HepG2 (cell line): ENCODE results near the gene WNT3A. TPM values are rescaled to one million over a fixed set of nuclear protein-coding genes. Genes with fewer than 3 reads are reported as not detected.
A peak's percentile ranks its signal among the peaks of the same experiment; 100 is the strongest.

Source experiments
- ARHGAP35 ChIP-seq: sonication (generic); formaldehyde crosslinking; IDR thresholded peaks from 2 replicates; pipeline ENCODE4 v1.9.0; 2022; ENCODE audit warnings: mild to moderate bottlenecking, inconsistent platforms, moderate library complexity, missing genetic modification reagents, borderline replicate concordance
- CAMTA2 ChIP-seq: sonication (generic); formaldehyde crosslinking; IDR thresholded peaks from 2 replicates; pipeline ENCODE4 v1.4.0; 2020; ENCODE audit warnings: mild to moderate bottlenecking, missing genetic modification reagents, borderline replicate concordance
- EEA1 ChIP-seq: sonication (generic); formaldehyde crosslinking; IDR thresholded peaks from 2 replicates; pipeline ENCODE4 v1.5.1; 2020; ENCODE audit warnings: mild to moderate bottlenecking, missing genetic modification reagents, borderline replicate concordance
- ESRRA ChIP-seq: sonication (generic); formaldehyde crosslinking; IDR thresholded peaks from 2 replicates; pipeline ENCODE4 v1.5.1; 2020; ENCODE audit warnings: mild to moderate bottlenecking, low read depth, missing genetic modification reagents
- GLI4 ChIP-seq: sonication (generic); formaldehyde crosslinking; IDR thresholded peaks from 2 replicates; pipeline ENCODE4 v1.5.1; 2020; ENCODE audit warnings: missing genetic modification reagents, mild to moderate bottlenecking, moderate library complexity, borderline replicate concordance
- IKZF4 ChIP-seq: sonication (generic); formaldehyde crosslinking; IDR thresholded peaks from 2 replicates; pipeline ENCODE4 v1.5.1; 2020; ENCODE audit warnings: borderline replicate concordance, mild to moderate bottlenecking, low read depth, missing genetic modification reagents; ENCODE audit errors: not compliant biosample characterization
- JARID2 ChIP-seq: sonication (generic); formaldehyde crosslinking; IDR thresholded peaks from 2 replicates; pipeline ENCODE4 v1.8.1; 2023; ENCODE audit warnings: missing genetic modification reagents, inconsistent platforms; ENCODE audit not compliant: insufficient replicate concordance
- KDM5B ChIP-seq: sonication (generic); formaldehyde crosslinking; IDR thresholded peaks from 2 replicates; pipeline ENCODE4 v1.4.0; 2020; ENCODE audit warnings: missing genetic modification reagents, mild to moderate bottlenecking, borderline replicate concordance
- KMT2B ChIP-seq: IDR thresholded peaks from 2 replicates; pipeline ENCODE4 v1.6.1; 2016; ENCODE audit warnings: missing genetic modification reagents, missing compliant biosample characterization
- RBFOX2 ChIP-seq: fragments of 200-400 bp; formaldehyde crosslinking; IDR thresholded peaks from 2 replicates; pipeline ENCODE4 v1.6.1; 2017; ENCODE audit warnings: low read depth, mild to moderate bottlenecking, low read length
- ZFP41 ChIP-seq: sonication (generic); formaldehyde crosslinking; IDR thresholded peaks from 2 replicates; pipeline ENCODE4 v1.4.0; 2020; ENCODE audit warnings: mild to moderate bottlenecking, missing genetic modification reagents, borderline replicate concordance
- ZNF264 ChIP-seq: sonication (generic); formaldehyde crosslinking; IDR thresholded peaks from 2 replicates; pipeline ENCODE4 v1.4.0; 2020; ENCODE audit warnings: missing genetic modification reagents
- ZNF556 ChIP-seq: sonication (generic); formaldehyde crosslinking; IDR thresholded peaks from 2 replicates; pipeline ENCODE4 v1.4.0; 2020; ENCODE audit warnings: mild to moderate bottlenecking, missing genetic modification reagents, borderline replicate concordance
- ZNF567 ChIP-seq: sonication (generic); formaldehyde crosslinking; IDR thresholded peaks from 2 replicates; pipeline ENCODE4 v1.8.1; 2023; ENCODE audit warnings: mild to moderate bottlenecking, missing genetic modification reagents, borderline replicate concordance
- ZNF761 ChIP-seq: sonication (generic); formaldehyde crosslinking; conservative IDR thresholded peaks from 2 replicates; pipeline ENCODE4 v1.4.0; 2020; ENCODE audit warnings: mild to moderate bottlenecking, missing genetic modification reagents
- ZNF775 ChIP-seq: sonication (generic); formaldehyde crosslinking; IDR thresholded peaks from 2 replicates; pipeline ENCODE4 v1.4.0; 2020; ENCODE audit warnings: missing genetic modification reagents, mild to moderate bottlenecking, moderate library complexity, borderline replicate concordance
- polyA plus RNA-seq, 8 experiments: library from polyadenylated mRNA; depleted of rRNA in 3 of 8; stranded (reverse) in 7 of 8; unstranded in 1 of 8; fragments of >200 nt; fragmentation: Illumina TruSeq in 4 of 8; extraction: Trizol in 4 of 8; gene quantifications; 2 replicates each; pipeline versions ENCODE4 v1.2.1 to v1.2.3, GENCODE V29; 2011 to 2016; ENCODE audit warnings: low read depth in 4 of 8, missing spikeins in 1 of 8, mixed read lengths in 1 of 8; ENCODE audit not compliant: insufficient read depth in 1 of 8
- total RNA-seq, 5 experiments: library from RNA; depleted of rRNA; stranded (reverse); fragments of >200 nt; fragmentation: Illumina TruSeq; extraction: Trizol; gene quantifications; 2 replicates each; pipeline ENCODE4 v1.2.3, GENCODE V29; 2016; ENCODE audit warnings: low read depth in 1 of 5
- TF ChIP-seq, protein P1 (sequence below): sonication (generic); formaldehyde crosslinking; IDR thresholded peaks from 2 replicates; pipeline ENCODE4 v1.4.0; 2020; ENCODE audit warnings: mild to moderate bottlenecking, missing genetic modification reagents
- TF ChIP-seq, protein P2 (sequence below), 2 experiments: fragments of 450-650 bp in 1 of 2; sonication (generic) in 1 of 2; formaldehyde crosslinking; IDR thresholded peaks; 2 replicates each; pipeline versions ENCODE4 v1.5.0 to v1.8.0; 2020 to 2022; ENCODE audit warnings: mild to moderate bottlenecking in 1 of 2, missing genetic modification reagents in 1 of 2
- TF ChIP-seq, protein P3 (sequence below): sonication (generic); formaldehyde crosslinking; IDR thresholded peaks from 2 replicates; pipeline ENCODE4 v1.4.0; 2020; ENCODE audit warnings: missing genetic modification reagents
- TF ChIP-seq, protein P4 (sequence below): sonication (generic); formaldehyde crosslinking; IDR thresholded peaks from 2 replicates; pipeline ENCODE4 v1.4.0; 2020; ENCODE audit warnings: missing genetic modification reagents
- TF ChIP-seq, protein P5 (sequence below): sonication (generic); formaldehyde crosslinking; IDR thresholded peaks from 2 replicates; pipeline ENCODE4 v1.8.0; 2022; ENCODE audit warnings: mild to moderate bottlenecking, missing genetic modification reagents, moderate library complexity

Gene WNT3A
- total and polyA plus RNA-seq, 2 of the 13 experiments (the other 11 are each of a cell fraction or from before 2014, with no cell fraction given) = not detected

DNA sequence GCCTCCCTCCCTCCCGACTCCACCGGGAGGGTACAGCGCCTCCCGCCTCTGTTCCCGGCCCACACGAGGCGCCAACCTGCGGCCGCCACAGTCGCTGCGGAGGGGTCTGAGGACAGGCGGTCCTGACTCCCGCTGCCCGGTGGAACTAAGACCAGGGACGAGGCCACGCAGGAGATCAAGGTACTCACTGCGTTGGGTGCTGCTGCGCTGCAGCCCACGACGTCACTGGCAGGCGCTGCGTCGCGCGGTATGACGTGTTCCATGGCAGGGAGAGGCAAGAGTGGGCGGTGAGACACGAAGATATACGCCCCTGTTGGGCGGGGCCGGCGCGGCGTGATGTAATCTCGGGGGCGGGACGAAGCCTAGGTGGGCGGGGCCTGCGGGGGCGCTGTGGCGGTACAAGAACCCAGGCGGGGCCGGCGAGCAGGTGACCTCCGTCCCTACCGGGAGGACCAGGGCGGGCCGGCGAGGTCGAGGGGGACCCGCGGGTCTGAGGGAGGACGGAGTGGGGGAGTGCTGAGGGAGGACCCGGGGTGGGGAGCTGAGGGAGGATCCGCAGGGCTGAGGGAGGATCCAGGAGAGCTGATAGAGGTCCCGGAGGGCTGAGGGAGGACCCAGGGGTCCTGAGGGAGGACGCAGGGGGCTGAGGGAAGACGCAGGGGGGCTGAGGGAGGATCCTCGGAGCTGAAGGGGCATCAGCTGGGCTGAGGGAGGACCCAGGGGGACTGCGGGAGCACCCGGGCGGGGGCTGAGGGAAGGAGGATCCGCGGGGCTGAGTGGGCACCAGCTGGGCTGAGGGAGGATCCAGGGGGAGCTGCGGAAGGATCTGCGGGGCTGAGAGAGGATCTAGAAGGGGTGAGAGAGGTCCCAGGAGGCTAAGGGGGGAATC, 102.5 kb downstream of the WNT3A start, which contains the start of gene MRPL55 (continued):
- TF ChIP-seq ZNF556 (CRISPR knock-in tag) (no peak; the same call in none of the 2 replicates), EEA1 (CRISPR knock-in tag) (peak; percentile 73; the same call in 1 of the 2 replicates), GLI4 (0 out of 2 replicates have a peak, but pooled peaks have one; percentile 71), JARID2 (CRISPR knock-in tag) (peak; percentile 63), IKZF4 (CRISPR knock-in tag) (peak; percentile 79), ZNF567 (CRISPR knock-in tag) (no peak), ZNF264 (CRISPR knock-in tag) (0 out of 2 replicates have a peak, but pooled peaks have one; percentile 56), CAMTA2 (CRISPR knock-in tag) (no peak), ZNF775 (CRISPR knock-in tag) (no peak), ZFP41 (no peak; the same call in 1 of the 2 replicates), RBFOX2 (peak; percentile 91), KDM5B (CRISPR knock-in tag) (no peak), KMT2B (CRISPR knock-in tag) (peak; percentile 92), ESRRA (CRISPR knock-in tag) (0 out of 2 replicates have a peak, but pooled peaks have one; percentile 49), ARHGAP35 (CRISPR knock-in tag) (no peak; the same call in 1 of the 2 replicates), ZNF761 (CRISPR knock-in tag) (0 out of 2 replicates have a peak, but pooled peaks have one; percentile 66)
- TF ChIP-seq, protein P1, sequence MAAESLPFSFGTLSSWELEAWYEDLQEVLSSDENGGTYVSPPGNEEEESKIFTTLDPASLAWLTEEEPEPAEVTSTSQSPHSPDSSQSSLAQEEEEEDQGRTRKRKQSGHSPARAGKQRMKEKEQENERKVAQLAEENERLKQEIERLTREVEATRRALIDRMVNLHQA (CRISPR knock-in tag) = no peak
- TF ChIP-seq, protein P2, sequence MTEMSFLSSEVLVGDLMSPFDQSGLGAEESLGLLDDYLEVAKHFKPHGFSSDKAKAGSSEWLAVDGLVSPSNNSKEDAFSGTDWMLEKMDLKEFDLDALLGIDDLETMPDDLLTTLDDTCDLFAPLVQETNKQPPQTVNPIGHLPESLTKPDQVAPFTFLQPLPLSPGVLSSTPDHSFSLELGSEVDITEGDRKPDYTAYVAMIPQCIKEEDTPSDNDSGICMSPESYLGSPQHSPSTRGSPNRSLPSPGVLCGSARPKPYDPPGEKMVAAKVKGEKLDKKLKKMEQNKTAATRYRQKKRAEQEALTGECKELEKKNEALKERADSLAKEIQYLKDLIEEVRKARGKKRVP (CRISPR knock-in tag; IDR thresholded peaks at IDR 0.05) = peak in 1 of 2 experiments; percentile 91; a peak in 2 of 4 replicates
- TF ChIP-seq, protein P3, sequence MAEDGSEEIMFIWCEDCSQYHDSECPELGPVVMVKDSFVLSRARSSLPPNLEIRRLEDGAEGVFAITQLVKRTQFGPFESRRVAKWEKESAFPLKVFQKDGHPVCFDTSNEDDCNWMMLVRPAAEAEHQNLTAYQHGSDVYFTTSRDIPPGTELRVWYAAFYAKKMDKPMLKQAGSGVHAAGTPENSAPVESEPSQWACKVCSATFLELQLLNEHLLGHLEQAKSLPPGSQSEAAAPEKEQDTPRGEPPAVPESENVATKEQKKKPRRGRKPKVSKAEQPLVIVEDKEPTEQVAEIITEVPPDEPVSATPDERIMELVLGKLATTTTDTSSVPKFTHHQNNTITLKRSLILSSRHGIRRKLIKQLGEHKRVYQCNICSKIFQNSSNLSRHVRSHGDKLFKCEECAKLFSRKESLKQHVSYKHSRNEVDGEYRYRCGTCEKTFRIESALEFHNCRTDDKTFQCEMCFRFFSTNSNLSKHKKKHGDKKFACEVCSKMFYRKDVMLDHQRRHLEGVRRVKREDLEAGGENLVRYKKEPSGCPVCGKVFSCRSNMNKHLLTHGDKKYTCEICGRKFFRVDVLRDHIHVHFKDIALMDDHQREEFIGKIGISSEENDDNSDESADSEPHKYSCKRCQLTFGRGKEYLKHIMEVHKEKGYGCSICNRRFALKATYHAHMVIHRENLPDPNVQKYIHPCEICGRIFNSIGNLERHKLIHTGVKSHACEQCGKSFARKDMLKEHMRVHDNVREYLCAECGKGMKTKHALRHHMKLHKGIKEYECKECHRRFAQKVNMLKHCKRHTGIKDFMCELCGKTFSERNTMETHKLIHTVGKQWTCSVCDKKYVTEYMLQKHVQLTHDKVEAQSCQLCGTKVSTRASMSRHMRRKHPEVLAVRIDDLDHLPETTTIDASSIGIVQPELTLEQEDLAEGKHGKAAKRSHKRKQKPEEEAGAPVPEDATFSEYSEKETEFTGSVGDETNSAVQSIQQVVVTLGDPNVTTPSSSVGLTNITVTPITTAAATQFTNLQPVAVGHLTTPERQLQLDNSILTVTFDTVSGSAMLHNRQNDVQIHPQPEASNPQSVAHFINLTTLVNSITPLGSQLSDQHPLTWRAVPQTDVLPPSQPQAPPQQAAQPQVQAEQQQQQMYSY (CRISPR knock-in tag) = 0 out of 2 replicates have a peak, but pooled peaks have one; percentile 11
- TF ChIP-seq, protein P4, sequence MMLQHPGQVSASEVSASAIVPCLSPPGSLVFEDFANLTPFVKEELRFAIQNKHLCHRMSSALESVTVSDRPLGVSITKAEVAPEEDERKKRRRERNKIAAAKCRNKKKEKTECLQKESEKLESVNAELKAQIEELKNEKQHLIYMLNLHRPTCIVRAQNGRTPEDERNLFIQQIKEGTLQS (CRISPR knock-in tag) = peak; percentile 68
- TF ChIP-seq, protein P5, sequence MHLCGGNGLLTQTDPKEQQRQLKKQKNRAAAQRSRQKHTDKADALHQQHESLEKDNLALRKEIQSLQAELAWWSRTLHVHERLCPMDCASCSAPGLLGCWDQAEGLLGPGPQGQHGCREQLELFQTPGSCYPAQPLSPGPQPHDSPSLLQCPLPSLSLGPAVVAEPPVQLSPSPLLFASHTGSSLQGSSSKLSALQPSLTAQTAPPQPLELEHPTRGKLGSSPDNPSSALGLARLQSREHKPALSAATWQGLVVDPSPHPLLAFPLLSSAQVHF (CRISPR knock-in tag) = no peak
